ENCODE measurements around the gene RNF144B.
"Not testable (repeated sequence)": the region's sequence is repeated elsewhere in the genome, so short reads cannot be mapped to it uniquely, and the experiment has no call there.

The RNF144B gene

GRCh38 chr6:18444111-18444510 is 57.0 kb downstream of the RNF144B start:
- DNase-seq (ENCODE audit: low read depth, low spot score): no peak

GRCh38 chr6:18445228-18445627 is 58.1 kb downstream of the RNF144B start:
- DNase-seq (ENCODE audit: low read depth, low spot score): no peak

- DNase-seq (ENCODE audit: low read depth, low spot score): no peak
These were observed 59.6 kb downstream of the RNF144B start for GRCh38 chr6:18446771-18447170.

GRCh38 chr6:18447552-18447951 is 60.4 kb downstream of the RNF144B start:
- DNase-seq (ENCODE audit: low read depth, low spot score): no peak

GRCh38 chr6:18451756-18452155 is 64.6 kb downstream of the RNF144B start:
- no peak for DNase-seq (ENCODE audit: low read depth, low spot score)

- no peak for DNase-seq (ENCODE audit: low read depth, low spot score)
These were observed 67.3 kb downstream of the RNF144B start for GRCh38 chr6:18454446-18454845.

GRCh38 chr6:18457065-18457737 is 70.1 kb downstream of the RNF144B start:
- no peak for DNase-seq (ENCODE audit: low read depth, low spot score)

- not testable (repeated sequence) for DNase-seq (ENCODE audit: low read depth, low spot score)
These were observed 70.9 kb downstream of the RNF144B start for GRCh38 chr6:18458086-18458485.

GRCh38 chr6:18463429-18463828 is 76.3 kb downstream of the RNF144B start:
- DNase-seq (ENCODE audit: low read depth, low spot score): no peak

GRCh38 chr6:18464176-18464575 is 77.0 kb downstream of the RNF144B start:
- no peak for DNase-seq (ENCODE audit: low read depth, low spot score)

GRCh38 chr6:18465410-18466154 is 78.4 kb downstream of the RNF144B start:
- DNase-seq (ENCODE audit: low read depth, low spot score): no peak

GRCh38 chr6:18467741-18468502 is 80.8 kb downstream of the RNF144B start:
- no peak for DNase-seq (ENCODE audit: low read depth, low spot score)

- no peak for DNase-seq (ENCODE audit: low read depth, low spot score)
These were observed 81.3 kb downstream of the RNF144B start for GRCh38 chr6:18468503-18468843.

GRCh38 chr6:18469536-18469935 is 82.4 kb downstream of the RNF144B start:
- DNase-seq (ENCODE audit: low read depth, low spot score): no peak

GRCh38 chr6:18471232-18471964 is 84.2 kb downstream of the RNF144B start:
- no peak for DNase-seq (ENCODE audit: low read depth, low spot score)

- no peak for DNase-seq (ENCODE audit: low read depth, low spot score)
These were observed 85.8 kb downstream of the RNF144B start for GRCh38 chr6:18472941-18473340.

- DNase-seq (ENCODE audit: low read depth, low spot score): no peak
These were observed 86.6 kb downstream of the RNF144B start for GRCh38 chr6:18473755-18474154.

GRCh38 chr6:18477301-18477941 is 90.3 kb downstream of the RNF144B start:
- DNase-seq (ENCODE audit: low read depth, low spot score): no peak

GRCh38 chr6:18478610-18479009 is 91.5 kb downstream of the RNF144B start:
- DNase-seq (ENCODE audit: low read depth, low spot score): no peak

- no peak for DNase-seq (ENCODE audit: low read depth, low spot score)
These were observed 94.7 kb downstream of the RNF144B start for GRCh38 chr6:18481870-18482269.

- no peak for DNase-seq (ENCODE audit: low read depth, low spot score)
These were observed 98.7 kb downstream of the RNF144B start for GRCh38 chr6:18485660-18486435.

All from smooth muscle cell of the brain vasculature (primary cell).